Measurements from ENCODE around the gene ATP8A2. TPM values are rescaled to one million over a fixed set of nuclear protein-coding genes. Genes with fewer than 3 reads are reported as not detected.

ATP8A2 gene
- total RNA-seq, 2 experiments from 2014 or later, result 0.28 to 0.32 TPM

DNA sequence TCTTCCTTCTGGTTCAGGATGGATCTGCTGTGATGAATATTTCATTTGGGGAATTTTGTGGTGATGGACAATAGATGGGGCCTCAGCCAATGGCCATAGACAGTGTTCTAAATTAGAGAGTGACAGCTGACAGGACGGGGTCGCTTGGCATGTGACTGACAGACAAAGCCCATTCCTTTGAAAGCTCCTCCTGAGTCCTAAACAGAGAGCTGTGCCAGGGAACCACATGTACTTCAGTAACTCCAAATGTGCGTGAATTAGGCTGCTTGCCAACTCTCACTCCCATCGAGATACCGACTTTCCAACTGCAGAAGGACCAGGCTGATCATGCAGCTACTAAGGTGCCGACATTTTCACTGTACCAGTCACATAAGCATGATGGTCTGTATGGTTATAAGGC lies 492.3 kb downstream of the ATP8A2 start:
- H3K36me3 Mint-ChIP-seq, result no peaks in the 10 kb centered on the region
- H3K27me3 Mint-ChIP-seq, result peaks cover 28% of the 10 kb centered on the region
- ATAC-seq, result no peak
- H3K4me3 Mint-ChIP-seq, result no peak overlapping the region
- no peak overlapping the region for H3K27ac Mint-ChIP-seq
- CTCF ChIA-PET, result no interaction called here
- H3K9me3 Mint-ChIP-seq (ENCODE audit: low read depth), result no peaks in the 10 kb centered on the region
- no peaks in the 10 kb centered on the region for H3K4me1 Mint-ChIP-seq
- no peak for DNase-seq

GRCh38 chr13:25864936-25865335 lies 493.2 kb downstream of the ATP8A2 start:
- CTCF ChIA-PET, result no interaction called here
- Mint-ChIP-seq H3K27me3 (peaks cover 28% of the 10 kb centered on the region), H3K4me1 (no peaks in the 10 kb centered on the region), H3K9me3 (ENCODE audit: low read depth) (no peaks in the 10 kb centered on the region), H3K27ac (no peak overlapping the region), H3K36me3 (no peaks in the 10 kb centered on the region), H3K4me3 (no peak overlapping the region)
- ATAC-seq (no peak), DNase-seq (no peak)

- H3K4me1 Mint-ChIP-seq, result no peaks in the 10 kb centered on the region
- DNase-seq (no peak), ATAC-seq (no peak)
- H3K27me3 Mint-ChIP-seq, result peaks cover 26% of the 10 kb centered on the region
- H3K9me3 Mint-ChIP-seq (ENCODE audit: low read depth), result no peaks in the 10 kb centered on the region
- no peak overlapping the region for H3K27ac Mint-ChIP-seq
- CTCF ChIA-PET, result no interaction called here
- no peaks in the 10 kb centered on the region for H3K36me3 Mint-ChIP-seq
- H3K4me3 Mint-ChIP-seq, result no peak overlapping the region
These were observed 493.6 kb downstream of the ATP8A2 start for GRCh38 chr13:25865391-25865790.

GRCh38 chr13:25867038-25867437 lies 495.3 kb downstream of the ATP8A2 start:
- peaks cover 19% of the 10 kb centered on the region for H3K27me3 Mint-ChIP-seq
- peaks cover 7% of the 10 kb centered on the region for H3K4me1 Mint-ChIP-seq
- no peaks in the 10 kb centered on the region for H3K36me3 Mint-ChIP-seq
- no peak overlapping the region for H3K27ac Mint-ChIP-seq
- ATAC-seq (no peak), DNase-seq (no peak)
- CTCF ChIA-PET, result no interaction called here
- H3K4me3 Mint-ChIP-seq, result no peak overlapping the region
- no peaks in the 10 kb centered on the region for H3K9me3 Mint-ChIP-seq (ENCODE audit: low read depth)

- ATAC-seq (no peak), DNase-seq (no peak)
- no peaks in the 10 kb centered on the region for H3K36me3 Mint-ChIP-seq
- H3K4me1 Mint-ChIP-seq, result peaks cover 8% of the 10 kb centered on the region
- no peak overlapping the region for H3K27ac Mint-ChIP-seq
- CTCF ChIA-PET, result interaction anchor here (1.9 kb wide), 1 partner anchor 20 kb away, joined by 3 read pairs; no protein-coding TSS in a partner anchor
- H3K9me3 Mint-ChIP-seq (ENCODE audit: low read depth), result no peaks in the 10 kb centered on the region
- peaks cover 17% of the 10 kb centered on the region for H3K27me3 Mint-ChIP-seq
- H3K4me3 Mint-ChIP-seq, result no peak overlapping the region
These were observed 496.7 kb downstream of the ATP8A2 start for GRCh38 chr13:25868490-25868889.

- CTCF ChIA-PET, result no interaction called here
- H3K27ac Mint-ChIP-seq, result no peak overlapping the region
- DNase-seq (no peak), ATAC-seq (no peak)
- H3K27me3 Mint-ChIP-seq, result peaks cover 14% of the 10 kb centered on the region
- peaks cover 7% of the 10 kb centered on the region for H3K36me3 Mint-ChIP-seq
- peaks cover 21% of the 10 kb centered on the region for H3K4me1 Mint-ChIP-seq
- H3K4me3 Mint-ChIP-seq, result no peak overlapping the region
- no peaks in the 10 kb centered on the region for H3K9me3 Mint-ChIP-seq (ENCODE audit: low read depth)
These were observed 498.2 kb downstream of the ATP8A2 start for GRCh38 chr13:25869941-25870340.

- Mint-ChIP-seq H3K27me3 (peaks cover 2% of the 10 kb centered on the region), H3K27ac (no peak overlapping the region), H3K4me1 (peaks cover 22% of the 10 kb centered on the region), H3K9me3 (ENCODE audit: low read depth) (no peaks in the 10 kb centered on the region), H3K4me3 (no peak overlapping the region), H3K36me3 (peaks cover 8% of the 10 kb centered on the region)
- DNase-seq, result no peak
- no peak for ATAC-seq
- CTCF ChIA-PET, result no interaction called here
These were observed 499.8 kb downstream of the ATP8A2 start for GRCh38 chr13:25871389-25872125.

GRCh38 chr13:25872481-25873241 lies 500.9 kb downstream of the ATP8A2 start:
- DNase-seq, result no peak
- peaks cover 2% of the 10 kb centered on the region for H3K27me3 Mint-ChIP-seq
- ATAC-seq, result no peak
- peaks cover 8% of the 10 kb centered on the region for H3K36me3 Mint-ChIP-seq
- peaks cover 22% of the 10 kb centered on the region for H3K4me1 Mint-ChIP-seq
- no peak overlapping the region for H3K4me3 Mint-ChIP-seq
- H3K9me3 Mint-ChIP-seq (ENCODE audit: low read depth), result no peaks in the 10 kb centered on the region
- no peak overlapping the region for H3K27ac Mint-ChIP-seq
- CTCF ChIA-PET, result interaction anchor here (0.7 to 1.4 kb wide), 3 partner anchors 13 to 140 kb away, joined by 3 to 4 read pairs (median 3); no protein-coding TSS in a partner anchor

GRCh38 chr13:25873242-25873612 lies 501.5 kb downstream of the ATP8A2 start:
- CTCF ChIA-PET, result interaction anchor here (0.7 to 1.4 kb wide), 3 partner anchors 10 to 15 kb away, joined by 3 to 4 read pairs (median 4); no protein-coding TSS in a partner anchor
- Mint-ChIP-seq H3K27ac (no peak overlapping the region), H3K9me3 (ENCODE audit: low read depth) (no peaks in the 10 kb centered on the region), H3K4me3 (no peak overlapping the region), H3K27me3 (peaks cover 2% of the 10 kb centered on the region), H3K4me1 (peaks cover 22% of the 10 kb centered on the region), H3K36me3 (peaks cover 8% of the 10 kb centered on the region)
- DNase-seq (no peak), ATAC-seq (no peak)

GRCh38 chr13:25874064-25874737 lies 502.4 kb downstream of the ATP8A2 start:
- peaks cover 2% of the 10 kb centered on the region for H3K27me3 Mint-ChIP-seq
- CTCF ChIA-PET, result interaction anchor here (0.7 kb wide), 1 partner anchor 9 kb away, joined by 4 read pairs; no protein-coding TSS in a partner anchor
- H3K4me3 Mint-ChIP-seq, result no peak overlapping the region
- peak overlapping the region; percentile 55 for H3K27ac Mint-ChIP-seq
- no peaks in the 10 kb centered on the region for H3K9me3 Mint-ChIP-seq (ENCODE audit: low read depth)
- peak; percentile 20 for ATAC-seq
- H3K36me3 Mint-ChIP-seq, result peaks cover 8% of the 10 kb centered on the region
- no peak for DNase-seq
- peaks cover 22% of the 10 kb centered on the region for H3K4me1 Mint-ChIP-seq

GRCh38 chr13:25874907-25875306 lies 503.1 kb downstream of the ATP8A2 start:
- ATAC-seq (peak; percentile 60), DNase-seq (peak; percentile 69)
- peaks cover 22% of the 10 kb centered on the region for H3K4me1 Mint-ChIP-seq
- peaks cover 8% of the 10 kb centered on the region for H3K36me3 Mint-ChIP-seq
- peak overlapping the region; percentile 55 for H3K27ac Mint-ChIP-seq
- peaks cover 2% of the 10 kb centered on the region for H3K27me3 Mint-ChIP-seq
- H3K9me3 Mint-ChIP-seq (ENCODE audit: low read depth), result no peaks in the 10 kb centered on the region
- CTCF ChIA-PET, result no interaction called here
- H3K4me3 Mint-ChIP-seq, result no peak overlapping the region

DNA sequence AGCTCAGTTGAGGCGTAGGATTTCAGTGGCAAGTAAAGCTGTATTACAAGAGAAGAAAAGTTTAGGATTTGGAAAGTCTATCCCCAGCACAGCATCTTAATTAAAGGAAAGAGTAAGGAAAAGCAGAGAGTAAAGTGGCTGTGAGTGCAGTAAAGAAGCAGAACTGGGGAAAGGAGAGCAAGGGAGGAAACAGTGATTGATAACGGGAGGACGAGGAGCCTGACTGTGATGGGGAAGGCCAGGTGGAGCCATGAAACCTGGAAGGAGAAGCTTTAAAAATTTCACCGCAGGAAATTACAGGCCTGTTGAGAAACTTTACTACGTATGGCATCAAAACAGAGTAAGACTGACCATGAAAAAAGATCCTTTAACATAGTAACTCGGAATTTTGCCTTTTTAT lies 504.5 kb downstream of the ATP8A2 start:
- H3K9me3 Mint-ChIP-seq (ENCODE audit: low read depth), result no peaks in the 10 kb centered on the region
- H3K4me3 Mint-ChIP-seq, result no peak overlapping the region
- no peak for ATAC-seq
- H3K4me1 Mint-ChIP-seq, result peaks cover 20% of the 10 kb centered on the region
- H3K27me3 Mint-ChIP-seq, result peaks cover 2% of the 10 kb centered on the region
- DNase-seq, result no peak
- peaks cover 8% of the 10 kb centered on the region for H3K36me3 Mint-ChIP-seq
- CTCF ChIA-PET, result no interaction called here
- no peak overlapping the region for H3K27ac Mint-ChIP-seq

DNA sequence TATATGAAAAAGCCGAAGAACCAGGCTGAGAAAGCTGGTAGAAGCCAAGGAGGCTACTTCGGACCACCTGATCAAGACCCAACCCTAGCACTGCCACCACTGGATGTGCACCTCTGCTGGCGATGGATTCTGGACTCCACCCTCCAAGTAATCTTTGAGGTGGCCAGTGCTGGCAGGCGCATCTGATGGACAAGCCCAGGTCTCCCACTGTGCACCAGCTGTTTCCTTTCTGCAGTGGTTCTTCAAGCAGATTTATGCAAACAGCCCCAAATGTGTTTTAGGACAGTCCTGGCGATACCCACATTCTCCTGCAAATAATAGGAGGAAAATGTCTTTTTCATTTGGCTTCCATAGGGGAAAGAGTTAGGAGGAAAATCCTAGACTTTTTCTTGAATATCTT lies 507.7 kb downstream of the ATP8A2 start:
- ATAC-seq (no peak), DNase-seq (no peak)
- Mint-ChIP-seq H3K9me3 (ENCODE audit: low read depth) (no peaks in the 10 kb centered on the region), H3K27me3 (peaks cover 4% of the 10 kb centered on the region), H3K4me3 (no peak overlapping the region), H3K4me1 (peaks cover 14% of the 10 kb centered on the region), H3K27ac (no peak overlapping the region), H3K36me3 (peaks cover 3% of the 10 kb centered on the region)
- CTCF ChIA-PET, result no interaction called here
